ENCODE data around the gene PLA2G12B.
"Not testable (repeated sequence)": the region's sequence is repeated elsewhere in the genome, so short reads cannot be mapped to it uniquely, and the experiment has no call there.

Gene PLA2G12B

GRCh38 chr10:72954596-72955554, at the start of gene PLA2G12B:
TSS of gene PLA2G12B (minus strand) at chr10:72954806. CDS start at chr10:72954685, 121 bp downstream.
- DNase-seq (ENCODE audit: low spot score), result no peak

- no peak for DNase-seq (ENCODE audit: low spot score)
These were observed 49.2 kb upstream of the PLA2G12B start for GRCh38 chr10:73003822-73004221.

GRCh38 chr10:73000973-73001372, 46.4 kb upstream of the PLA2G12B start:
- DNase-seq (ENCODE audit: low spot score), result no peak

GRCh38 chr10:72997099-72997498, 42.5 kb upstream of the PLA2G12B start:
- no peak for DNase-seq (ENCODE audit: low spot score)

- not testable (repeated sequence) for DNase-seq (ENCODE audit: low spot score)
These were observed 40.9 kb upstream of the PLA2G12B start for GRCh38 chr10:72995459-72995858.

- not testable (repeated sequence) for DNase-seq (ENCODE audit: low spot score)
These were observed 35.2 kb upstream of the PLA2G12B start for GRCh38 chr10:72989771-72990170.

- not testable (repeated sequence) for DNase-seq (ENCODE audit: low spot score)
These were observed 30.0 kb upstream of the PLA2G12B start for GRCh38 chr10:72984618-72985017.

GRCh38 chr10:72981882-72982529, 27.4 kb upstream of the PLA2G12B start:
- no peak for DNase-seq (ENCODE audit: low spot score)

GRCh38 chr10:72981028-72981881, 26.6 kb upstream of the PLA2G12B start:
- DNase-seq (ENCODE audit: low spot score), result no peak

GRCh38 chr10:72980348-72980747, 25.7 kb upstream of the PLA2G12B start:
- DNase-seq (ENCODE audit: low spot score), result no peak

GRCh38 chr10:72979709-72980108, 25.1 kb upstream of the PLA2G12B start:
- DNase-seq (ENCODE audit: low spot score), result no peak

GRCh38 chr10:72976886-72977285, 22.3 kb upstream of the PLA2G12B start:
- DNase-seq (ENCODE audit: low spot score), result no peak

GRCh38 chr10:72956001-72956400, 1.4 kb upstream of the PLA2G12B start:
- DNase-seq (ENCODE audit: low spot score), result no peak

GRCh38 chr10:72954230-72954595, 393 bp downstream of the PLA2G12B start:
- no peak for DNase-seq (ENCODE audit: low spot score)

GRCh38 chr10:72953687-72954086, 919 bp downstream of the PLA2G12B start:
- no peak for DNase-seq (ENCODE audit: low spot score)

- DNase-seq (ENCODE audit: low spot score), result no peak
These were observed 1.9 kb downstream of the PLA2G12B start for GRCh38 chr10:72952642-72953158.

- DNase-seq (ENCODE audit: low spot score), result no peak
These were observed 2.4 kb downstream of the PLA2G12B start for GRCh38 chr10:72952189-72952588.

GRCh38 chr10:72951760-72952159, 2.8 kb downstream of the PLA2G12B start:
- no peak for DNase-seq (ENCODE audit: low spot score)

- DNase-seq (ENCODE audit: low spot score), result no peak
These were observed 5.8 kb downstream of the PLA2G12B start for GRCh38 chr10:72948762-72949161.

GRCh38 chr10:72946963-72947362, 7.6 kb downstream of the PLA2G12B start:
- no peak for DNase-seq (ENCODE audit: low spot score)

- no peak for DNase-seq (ENCODE audit: low spot score)
These were observed 10.9 kb downstream of the PLA2G12B start for GRCh38 chr10:72943498-72944234.

All from HuH-7.5 (cell line).